H9 (cell line): Measurements from ENCODE around the gene PLEKHA4. TPM values are rescaled to one million over a fixed set of nuclear protein-coding genes. Genes with fewer than 3 reads are reported as not detected.

ENCODE experiments used
- DNase-seq: peaks from one replicate; pipeline ENCODE4 v3.0.0-alpha.2; 2017
- H2AFZ ChIP-seq: one replicate; pipeline ENCODE4 v1.6.1; 2013; ENCODE audit warnings: mild to moderate bottlenecking, low read length, control low read depth, moderate library complexity
- H2AK5ac ChIP-seq: 2 replicates; pipeline ENCODE4 v1.6.1; 2013; ENCODE audit warnings: low read length, control low read depth, mixed read lengths; ENCODE audit not compliant: insufficient read length
- H2BK120ac ChIP-seq: one replicate; pipeline ENCODE4 v1.6.1; 2013; ENCODE audit warnings: low read depth, mild to moderate bottlenecking, low read length, control low read depth, inconsistent platforms; ENCODE audit not compliant: poor library complexity, severe bottlenecking
- H2BK12ac ChIP-seq: 2 replicates; pipeline ENCODE4 v1.6.1; 2013; ENCODE audit warnings: low read length, control low read depth, mixed read lengths, low read depth; ENCODE audit not compliant: insufficient read length
- H2BK15ac ChIP-seq: 2 replicates; pipeline ENCODE4 v1.6.1; 2013; ENCODE audit warnings: low read depth, low read length, control low read depth
- H2BK20ac ChIP-seq: one replicate; pipeline ENCODE4 v1.6.1; 2013; ENCODE audit warnings: low read depth, mild to moderate bottlenecking, low read length, control low read depth, inconsistent platforms; ENCODE audit not compliant: poor library complexity, severe bottlenecking
- H2BK5ac ChIP-seq: 2 replicates; pipeline ENCODE4 v1.6.1; 2013; ENCODE audit warnings: low read length, control low read depth, mixed read lengths; ENCODE audit not compliant: insufficient read length
- H3K14ac ChIP-seq: 2 replicates; pipeline ENCODE4 v1.6.1; 2013; ENCODE audit warnings: low read length, control low read depth; ENCODE audit not compliant: insufficient read depth
- H3K18ac ChIP-seq: 2 replicates; pipeline ENCODE4 v1.6.1; 2013; ENCODE audit warnings: low read depth, mild to moderate bottlenecking, mixed read lengths, low read length, control low read depth; ENCODE audit not compliant: insufficient read length
- H3K23ac ChIP-seq: 2 replicates; pipeline ENCODE4 v1.6.1; 2013; ENCODE audit warnings: low read length, control low read depth, mixed read lengths, low read depth; ENCODE audit not compliant: insufficient read length
- H3K23me2 ChIP-seq: 2 replicates; pipeline ENCODE4 v1.6.1; 2013; ENCODE audit warnings: low read depth, mild to moderate bottlenecking, mixed read lengths, low read length, control low read depth; ENCODE audit not compliant: insufficient read length, poor library complexity, severe bottlenecking
- H3K27ac ChIP-seq: 2 replicates; pipeline ENCODE4 v1.5.1; 2013; ENCODE audit warnings: low read length, control low read depth, mixed read lengths, low read depth; ENCODE audit not compliant: insufficient read length
- H3K27me3 ChIP-seq: 2 replicates; pipeline ENCODE4 v1.6.1; 2013; ENCODE audit warnings: low read length, control low read depth, inconsistent platforms; ENCODE audit not compliant: insufficient read depth
- H3K4ac ChIP-seq: 2 replicates; pipeline ENCODE4 v1.6.1; 2013; ENCODE audit warnings: low read depth, mild to moderate bottlenecking, control low read depth, inconsistent platforms, low read length, moderate library complexity
- H3K4me1 ChIP-seq: 2 replicates; pipeline ENCODE4 v1.6.1; 2013; ENCODE audit warnings: low read length, control low read depth, inconsistent platforms; ENCODE audit not compliant: insufficient read depth
- H3K4me2 ChIP-seq: 2 replicates; pipeline ENCODE4 v1.6.1; 2013; ENCODE audit warnings: low read length, control low read depth, mixed read lengths; ENCODE audit not compliant: insufficient read length, insufficient read depth
- H3K56ac ChIP-seq: 2 replicates; pipeline ENCODE4 v1.6.1; 2013; ENCODE audit warnings: low read depth, mild to moderate bottlenecking, mixed read lengths, low read length, control low read depth; ENCODE audit not compliant: insufficient read length
- H3K79me1 ChIP-seq: 2 replicates; pipeline ENCODE4 v1.6.1; 2013; ENCODE audit warnings: low read depth, mild to moderate bottlenecking, moderate library complexity, low read length, control low read depth, inconsistent platforms; ENCODE audit not compliant: insufficient read depth, poor library complexity, severe bottlenecking
- H3K79me2 ChIP-seq: 2 replicates; pipeline ENCODE4 v1.6.1; 2013; ENCODE audit warnings: low read length, control low read depth, inconsistent platforms; ENCODE audit not compliant: insufficient read depth
- H3K9ac ChIP-seq: 2 replicates; pipeline ENCODE4 v1.6.1; 2013; ENCODE audit warnings: low read length, control low read depth, mixed read lengths; ENCODE audit not compliant: insufficient read length; ENCODE audit errors: extremely low read depth
- H3K9me3 ChIP-seq: one replicate; pipeline ENCODE4 v1.6.1; 2013; ENCODE audit warnings: low read depth, low read length, inconsistent platforms; ENCODE audit not compliant: control insufficient read depth
- H3T11ph ChIP-seq: one replicate; pipeline ENCODE4 v1.6.1; 2013; ENCODE audit warnings: mild to moderate bottlenecking, low read length, control low read depth, inconsistent platforms
- H4K20me1 ChIP-seq: one replicate; pipeline ENCODE4 v1.6.1; 2013; ENCODE audit not compliant: control insufficient read depth, insufficient read length, insufficient read depth
- H4K5ac ChIP-seq: 2 replicates; pipeline ENCODE4 v1.6.1; 2013; ENCODE audit warnings: low read depth, mild to moderate bottlenecking, mixed read lengths, low read length, control low read depth; ENCODE audit not compliant: insufficient read length
- H4K8ac ChIP-seq: replicated peaks from 2 replicates; pipeline ENCODE4 v1.6.1; 2013; ENCODE audit warnings: low read length, control low read depth, mixed read lengths, low read depth; ENCODE audit not compliant: insufficient read length
- H4K91ac ChIP-seq: 2 replicates; pipeline ENCODE4 v1.6.1; 2013; ENCODE audit warnings: low read depth, mild to moderate bottlenecking, moderate library complexity, mixed read lengths, low read length, control low read depth; ENCODE audit not compliant: insufficient read length
- H3K27ac Mint-ChIP-seq, 3 experiments: 2 replicates in 2 of 3; 3 replicates in 1 of 3; pipeline ENCODE4 v1.8.0; 2020 to 2021; ENCODE audit warnings: mixed read lengths in 3 of 3, mild to moderate bottlenecking in 1 of 3, moderate library complexity in 1 of 3
- H3K27me3 Mint-ChIP-seq: 2 replicates; pipeline ENCODE4 v1.8.0; 2021; ENCODE audit warnings: low read depth, mild to moderate bottlenecking, moderate library complexity, mixed read lengths
- H3K36me3 Mint-ChIP-seq, 3 experiments: 2 replicates in 2 of 3; 3 replicates in 1 of 3; pipeline ENCODE4 v1.8.0; 2020 to 2021; ENCODE audit warnings: low read depth in 3 of 3, mixed read lengths in 3 of 3; ENCODE audit not compliant: insufficient read depth in 1 of 3
- H3K4me1 Mint-ChIP-seq, 2 experiments: 2 replicates each; pipeline ENCODE4 v1.8.0; 2020; ENCODE audit warnings: mixed read lengths in 2 of 2
- H3K4me3 Mint-ChIP-seq, 2 experiments: 2 replicates in 1 of 2; 3 replicates in 1 of 2; pipeline ENCODE4 v1.8.0; 2020 to 2021; ENCODE audit warnings: mild to moderate bottlenecking in 2 of 2, mixed read lengths in 2 of 2, moderate library complexity in 1 of 2
- H3K9me3 Mint-ChIP-seq, 2 experiments: 2 replicates in 1 of 2; 3 replicates in 1 of 2; pipeline ENCODE4 v1.8.0; 2020; ENCODE audit warnings: mild to moderate bottlenecking in 2 of 2, mixed read lengths in 2 of 2, moderate library complexity in 1 of 2
- CTCF ChIP-seq: fragments of 200-600 bp; sonication (generic); conservative IDR thresholded peaks from 3 replicates; pipeline ENCODE4 v1.8.0; 2021; ENCODE audit warnings: antibody characterized with exemption, mild to moderate bottlenecking
- WGBS: extraction: QIAGEN DNeasy Blood & Tissue Kit; methylation state at CpG from one replicate; pipeline ENCODE4 v1.1.7; 2013; ENCODE audit warnings: missing lambda C conversion rate, low lambda C conversion rate, mixed read lengths; ENCODE audit not compliant: insufficient read length; ENCODE audit errors: extremely low coverage; 5-methylcytosine and 5-hydroxymethylcytosine counted together
- total RNA-seq: library from RNA; stranded (reverse); gene quantifications from 2 replicates; pipeline ENCODE4 v1.2.1, GENCODE V29; 2021

Gene PLEKHA4
- total RNA-seq, 1 experiment from 2014 or later, result 15.3 TPM

- DNase-seq, result peak; percentile 56
- peaks cover 3% of the 10 kb centered on the region; the same call in 1 of the 2 replicates for H3K4me1 ChIP-seq
- H2AFZ ChIP-seq, result no peak overlapping the region
- no peak overlapping the region for H2BK15ac ChIP-seq
- H3K9me3 ChIP-seq, result no peaks in the 10 kb centered on the region
- H3K4me3 Mint-ChIP-seq, result peak overlapping the region in 1 of 2 experiments; percentile 6; a peak in 2 of 5 replicates
- no peak overlapping the region for H2BK20ac ChIP-seq
- peaks cover 7% of the 10 kb centered on the region for H3K23me2 ChIP-seq
- 0 out of 3 replicates have a peak, but pooled peaks have one; percentile 20 for TF ChIP-seq CTCF
- no peak overlapping the region for H3K56ac ChIP-seq
- no peaks in the 10 kb centered on the region; the same call in 1 of the 2 replicates for H3K27me3 ChIP-seq
- no peak overlapping the region for H3T11ph ChIP-seq
- no peak overlapping the region for H3K4ac ChIP-seq
- H4K5ac ChIP-seq, result no peak overlapping the region
- peaks cover 29 to 48% of the 10 kb centered on the region in 2 experiments for H3K4me1 Mint-ChIP-seq
- H3K18ac ChIP-seq, result no peak overlapping the region
- H3K27me3 Mint-ChIP-seq, result peaks cover 15% of the 10 kb centered on the region
- no peaks in the 10 kb centered on the region for H3K79me2 ChIP-seq
- H4K8ac ChIP-seq, result no peak overlapping the region
- H2AK5ac ChIP-seq, result no peak overlapping the region
- no peak overlapping the region for H3K23ac ChIP-seq
- H3K9me3 Mint-ChIP-seq, result no peaks in the 10 kb centered on the region; a peak in 1 of 5 replicates
- H4K20me1 ChIP-seq, result peaks cover 2% of the 10 kb centered on the region
- H3K79me1 ChIP-seq, result no peaks in the 10 kb centered on the region
- no peak overlapping the region for H3K27ac ChIP-seq
- no peak overlapping the region for H2BK120ac ChIP-seq
- no peak overlapping the region; the same call in 1 of the 2 replicates for H3K14ac ChIP-seq
- H3K9ac ChIP-seq, result no peak overlapping the region
- peak overlapping the region in 1 of 3 experiments; percentile 55; a peak in 2 of 7 replicates for H3K27ac Mint-ChIP-seq
- no peak overlapping the region for H2BK5ac ChIP-seq
- H3K36me3 Mint-ChIP-seq, result no peaks in the 10 kb centered on the region; a peak in 1 of 7 replicates
- H4K91ac ChIP-seq, result no peak overlapping the region
- H3K4me2 ChIP-seq, result no peak overlapping the region
- H2BK12ac ChIP-seq, result no peak overlapping the region
- no CpG with 5 or more reads among the region's 13 CpGs for WGBS
These were observed 60.7 kb downstream of the PLEKHA4 start for GRCh38 chr19:48807590-48808308.
